Stimulated activated CD8-positive, alpha-beta memory T cell treated with anti-CD3 and anti-CD28 coated beads, Interleukin-4, amount 100 ng/mL, for 24 hours (primary cell): ENCODE measurements around the gene MRRF.
"Not testable (repeated sequence)": the region's sequence is repeated elsewhere in the genome, so short reads cannot be mapped to it uniquely, and the experiment has no call there.

Source experiments
- DNase-seq: peaks from one replicate; pipeline ENCODE4 v3.0.0-alpha.2; 2020; ENCODE audit warnings: low read depth

Gene MRRF

GRCh38 chr9:122277285-122277897, 12.7 kb downstream of the MRRF start:
- no peak for DNase-seq

GRCh38 chr9:122281368-122281767, 16.7 kb downstream of the MRRF start:
- no peak for DNase-seq

GRCh38 chr9:122286764-122287163, 22.1 kb downstream of the MRRF start:
- DNase-seq, result no peak

- no peak for DNase-seq
These were observed 22.6 kb downstream of the MRRF start for GRCh38 chr9:122287214-122287720.

DNA sequence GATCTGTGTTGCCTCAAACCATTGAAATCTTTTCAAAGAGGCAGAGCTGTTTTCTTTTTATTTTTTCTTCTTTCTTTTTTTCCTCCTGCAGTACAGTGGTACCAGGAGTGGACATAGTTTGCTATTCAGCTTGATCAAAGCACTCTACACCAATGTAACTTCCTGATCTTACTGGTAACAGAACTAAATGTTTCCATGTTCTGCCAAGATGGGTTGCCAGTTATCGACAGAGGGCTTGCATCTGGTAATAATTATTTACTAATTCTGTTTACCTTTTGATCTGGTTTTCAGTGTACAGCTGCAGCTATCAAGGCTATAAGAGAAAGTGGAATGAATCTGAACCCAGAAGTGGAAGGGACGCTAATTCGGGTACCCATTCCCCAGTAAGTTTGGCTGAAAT, 26.8 kb downstream of the MRRF start:
- DNase-seq, result no peak

- no peak for DNase-seq
These were observed 29.8 kb downstream of the MRRF start for GRCh38 chr9:122294531-122294930.

DNA sequence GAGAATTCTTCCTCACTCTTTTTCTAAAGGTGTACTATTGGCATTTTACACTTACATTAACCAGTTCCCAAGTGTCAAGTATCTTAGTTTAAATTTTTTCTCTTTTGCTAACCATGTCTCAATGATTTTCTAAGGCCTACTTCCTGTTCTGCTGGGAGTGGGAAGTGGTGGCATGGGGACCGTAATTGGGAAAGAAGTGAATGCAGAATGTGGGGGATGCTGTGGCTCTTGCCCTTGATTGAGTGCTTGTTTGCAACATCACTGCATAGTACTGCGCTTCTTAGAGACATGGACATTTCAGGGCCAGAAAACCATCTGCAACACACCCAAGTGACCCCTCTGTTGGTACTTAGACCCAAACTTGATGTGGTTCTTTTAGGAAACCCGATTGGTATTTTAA, 32.8 kb downstream of the MRRF start:
- DNase-seq, result no peak

DNA sequence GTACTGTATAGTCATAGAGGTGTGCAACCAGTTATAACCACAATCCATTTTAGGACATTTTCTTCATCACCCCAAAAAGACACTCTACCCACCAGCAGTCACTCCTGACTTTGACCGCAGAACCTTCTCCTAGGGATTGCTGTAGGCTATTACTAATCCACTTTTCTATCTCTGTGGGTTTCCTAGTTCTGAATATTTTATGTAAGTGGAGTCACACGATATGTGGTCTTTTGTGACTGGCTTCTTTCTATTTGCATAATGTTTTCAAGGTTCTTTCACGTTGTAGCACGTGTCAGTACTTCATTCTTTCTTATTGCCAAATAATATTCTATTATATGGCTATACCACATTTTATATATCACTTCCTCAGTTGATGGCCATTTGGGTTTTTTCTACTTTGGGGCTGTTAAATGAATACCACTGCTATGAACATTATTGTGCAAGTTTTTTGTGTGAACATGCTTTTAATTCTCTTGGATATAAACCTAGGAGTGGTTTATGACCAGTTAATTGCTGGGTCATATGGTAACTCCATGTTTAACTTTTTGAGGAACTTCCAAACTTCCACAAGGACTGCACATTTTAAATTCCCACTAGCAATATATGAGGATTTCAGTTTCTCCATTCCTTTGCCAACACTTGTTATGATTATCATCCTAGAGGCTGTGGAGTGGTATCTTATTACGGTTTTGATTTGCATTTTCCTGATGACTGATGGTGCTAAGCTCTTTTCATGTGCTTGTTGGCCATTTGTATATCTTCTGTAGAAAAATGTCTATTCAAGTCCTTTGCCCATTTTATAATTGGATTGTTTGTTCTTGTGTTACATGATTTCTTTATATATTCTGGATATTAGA, 37.8 kb downstream of the MRRF start:
- no peak for DNase-seq

- no peak for DNase-seq
These were observed 42.4 kb downstream of the MRRF start for GRCh38 chr9:122307061-122307460.

- DNase-seq, result no peak
These were observed 43.2 kb downstream of the MRRF start for GRCh38 chr9:122307925-122308324.

- no peak for DNase-seq
These were observed 45.2 kb downstream of the MRRF start for GRCh38 chr9:122309861-122310260.

- DNase-seq, result no peak
These were observed 49.5 kb downstream of the MRRF start for GRCh38 chr9:122314165-122314564.

DNA sequence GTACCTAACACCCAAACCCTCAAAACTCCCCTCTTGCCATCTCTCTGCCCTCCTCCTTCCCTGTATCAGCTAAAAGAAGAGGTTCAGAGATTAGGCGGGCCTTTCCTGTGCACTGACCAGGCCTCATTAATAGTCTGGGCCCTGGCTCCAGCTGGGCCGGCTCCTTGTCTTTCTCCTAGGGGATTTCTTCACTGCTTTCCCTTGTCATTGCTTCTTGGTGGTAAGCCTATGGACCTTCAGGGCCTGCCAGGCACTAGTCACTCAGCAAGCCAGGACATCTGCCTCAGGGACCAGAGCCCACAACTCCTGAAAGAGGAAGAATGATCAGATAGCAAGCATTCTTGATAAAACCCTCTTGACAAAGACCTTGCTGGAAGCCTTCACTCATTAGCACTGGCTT, 50.9 kb downstream of the MRRF start:
- DNase-seq, result no peak

DNA sequence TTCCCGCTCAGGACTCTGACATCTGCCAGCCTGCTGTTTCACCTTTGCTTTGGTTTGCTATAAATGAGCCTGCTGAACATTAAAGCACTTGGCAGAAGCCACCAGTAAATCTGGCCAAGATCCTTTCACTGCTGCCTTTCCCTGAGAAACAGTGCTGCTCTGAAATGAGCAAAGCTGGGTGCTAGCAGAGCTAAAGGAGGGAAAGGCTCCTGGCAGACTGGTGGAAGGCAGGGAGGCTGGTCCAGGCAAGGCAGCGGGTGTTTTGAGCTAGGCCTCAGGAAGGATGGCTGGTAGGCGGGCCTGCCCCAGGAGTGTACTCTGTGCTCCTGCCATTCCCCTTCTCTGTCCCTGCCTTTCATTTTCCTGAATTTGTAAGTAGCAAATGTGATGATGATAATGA, 53.6 kb downstream of the MRRF start:
- DNase-seq, result no peak

GRCh38 chr9:122320413-122320881, 55.8 kb downstream of the MRRF start:
- DNase-seq, result no peak

GRCh38 chr9:122322553-122322952, 57.9 kb downstream of the MRRF start:
- DNase-seq, result no peak

DNA sequence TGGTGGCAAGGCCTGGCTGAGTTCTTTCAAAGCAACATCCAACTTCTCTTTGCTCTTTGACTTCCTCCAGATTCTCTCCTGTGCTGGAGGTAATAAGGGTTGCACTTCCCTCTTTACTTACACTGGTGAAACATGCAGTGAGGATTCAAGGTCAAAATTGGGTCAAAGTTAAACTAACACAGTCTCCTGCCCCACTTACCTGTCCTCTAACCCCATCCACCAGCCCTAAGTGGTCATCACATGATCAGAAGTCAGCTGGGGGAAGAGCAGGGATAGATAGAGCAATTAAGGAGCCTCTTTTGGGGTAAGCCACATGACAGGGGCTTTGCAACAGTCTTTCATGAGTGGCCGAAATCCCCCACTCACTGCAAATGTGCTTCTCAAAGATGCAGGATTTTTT, 60.0 kb downstream of the MRRF start:
- not testable (repeated sequence) for DNase-seq

GRCh38 chr9:122325124-122325523, 60.4 kb downstream of the MRRF start:
- no peak for DNase-seq

DNA sequence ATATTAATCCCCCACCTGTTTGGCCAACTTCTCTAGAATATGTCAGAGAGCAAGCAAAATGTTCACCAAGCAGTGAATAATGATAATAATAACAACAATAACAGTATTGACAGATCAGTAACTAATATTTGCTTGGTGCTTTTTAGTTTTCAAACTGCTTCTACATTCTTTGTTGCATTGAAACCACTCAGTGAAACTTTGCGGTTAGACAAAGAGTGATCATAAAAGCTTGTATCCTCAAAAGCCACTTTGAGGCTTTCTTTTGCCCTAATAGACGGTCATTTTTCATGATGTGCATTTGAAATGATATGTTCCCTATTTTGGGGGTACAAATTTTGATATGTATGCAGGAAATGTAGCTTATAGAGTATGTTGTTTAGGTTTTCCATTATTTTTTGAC, 62.5 kb downstream of the MRRF start:
- no peak for DNase-seq

GRCh38 chr9:122329597-122329996, 64.9 kb downstream of the MRRF start:
- DNase-seq, result no peak

- DNase-seq, result not testable (repeated sequence)
These were observed 65.8 kb downstream of the MRRF start for GRCh38 chr9:122330466-122330865.

DNA sequence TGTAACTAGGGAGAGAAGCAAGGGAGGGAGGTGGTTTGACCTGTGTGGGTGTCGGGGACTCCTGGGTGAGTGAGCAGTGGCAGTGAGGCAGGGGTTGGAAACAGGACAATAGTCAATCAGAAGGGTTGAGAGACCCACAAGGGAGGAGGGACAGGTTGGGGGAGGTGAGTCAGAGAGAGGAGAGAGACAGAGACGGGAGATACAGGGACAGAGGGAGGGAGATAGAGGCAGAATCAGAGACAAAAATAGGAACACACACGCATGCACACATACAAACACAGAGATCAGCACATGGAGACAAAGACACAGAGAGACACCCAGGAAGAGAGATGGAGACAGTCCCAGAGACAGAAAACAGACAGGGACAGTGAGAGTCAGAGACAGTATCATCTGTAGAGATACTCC, 66.8 kb downstream of the MRRF start:
- no peak for DNase-seq

DNA sequence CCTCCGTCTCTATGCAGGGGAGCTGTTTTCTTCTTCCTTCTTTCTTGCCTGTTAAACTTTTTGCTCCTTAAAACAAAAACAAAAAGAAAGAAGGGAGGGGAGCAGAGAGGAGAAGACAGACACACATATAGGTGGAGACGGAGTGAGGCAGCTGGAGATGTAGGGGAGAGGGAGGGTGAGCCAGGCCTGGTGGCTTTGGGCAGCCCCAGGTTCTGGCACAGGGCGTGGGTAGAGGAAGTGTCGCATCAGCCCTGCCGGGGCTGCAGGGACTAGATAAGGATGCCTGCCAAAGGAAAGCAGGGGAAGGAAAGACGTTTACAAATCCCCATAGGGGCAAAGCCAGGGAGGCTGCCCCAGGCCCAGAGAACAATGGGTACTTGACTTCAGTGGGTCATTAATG, 67.4 kb downstream of the MRRF start:
- no peak for DNase-seq
